Renal cortex interstitium (tissue), 11 donors: ENCODE data around the gene UNC45A. TPM values are rescaled to one million over a fixed set of nuclear protein-coding genes. Genes with fewer than 3 reads are reported as not detected.

Source experiments
- DNase-seq, 11 donors: peaks; one replicate each; pipeline ENCODE4 v3.0.0-alpha.2; 2013; ENCODE audit warnings: low read depth in 9 of 11, low spot score in 4 of 11; ENCODE audit errors: extremely low read depth in 1 of 11
- polyA plus RNA-seq, 3 donors: library from polyadenylated mRNA; unstranded; fragments of 120-200 nt; gene quantifications; one replicate each; pipeline ENCODE4 v1.2.1, GENCODE V29; 2013; ENCODE audit not compliant: insufficient read length in 3 of 3

The UNC45A gene
- polyA plus RNA-seq, 3 donors: 61.1 to 75.0 (median 71.4) TPM

GRCh38 chr15:90981681-90982080 is 46.6 kb downstream of the UNC45A start:
- no peak for DNase-seq

GRCh38 chr15:90982135-90982534 is 47.0 kb downstream of the UNC45A start:
- no peak for DNase-seq

DNA sequence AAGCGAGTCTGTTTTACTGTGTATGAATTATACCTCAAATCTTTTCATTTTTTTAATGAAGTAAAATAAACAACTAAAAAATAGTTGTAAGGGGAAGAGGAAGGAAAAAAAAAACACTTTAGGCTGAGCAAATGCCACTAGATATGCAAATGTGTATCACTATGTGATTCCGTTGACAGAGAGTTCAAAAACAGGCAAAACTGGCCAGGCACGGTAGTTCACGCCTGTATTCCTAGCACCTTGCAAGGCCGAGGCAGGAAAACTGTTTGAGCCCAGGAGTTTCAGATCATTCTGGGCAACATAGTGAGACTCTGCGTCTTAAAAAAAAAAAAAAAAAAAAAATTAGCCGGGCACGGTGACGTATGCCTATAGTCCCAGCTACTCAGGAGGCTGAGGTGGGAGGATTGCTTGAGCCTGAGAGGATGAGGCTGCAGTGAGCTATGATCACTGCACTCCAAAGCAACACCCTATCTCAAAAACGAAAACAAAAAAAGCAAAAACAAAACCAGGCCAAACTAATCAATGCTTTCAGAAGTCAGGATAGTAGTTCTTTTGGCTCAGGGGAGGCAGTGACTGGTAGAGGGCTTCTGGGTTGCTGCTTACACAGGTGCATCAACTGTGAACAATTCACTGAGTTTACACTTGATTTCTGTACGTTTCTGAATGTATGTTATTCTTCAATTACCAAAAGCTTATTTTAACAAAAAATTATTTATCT is 51.9 kb downstream of the UNC45A start:
- DNase-seq: no peak

DNA sequence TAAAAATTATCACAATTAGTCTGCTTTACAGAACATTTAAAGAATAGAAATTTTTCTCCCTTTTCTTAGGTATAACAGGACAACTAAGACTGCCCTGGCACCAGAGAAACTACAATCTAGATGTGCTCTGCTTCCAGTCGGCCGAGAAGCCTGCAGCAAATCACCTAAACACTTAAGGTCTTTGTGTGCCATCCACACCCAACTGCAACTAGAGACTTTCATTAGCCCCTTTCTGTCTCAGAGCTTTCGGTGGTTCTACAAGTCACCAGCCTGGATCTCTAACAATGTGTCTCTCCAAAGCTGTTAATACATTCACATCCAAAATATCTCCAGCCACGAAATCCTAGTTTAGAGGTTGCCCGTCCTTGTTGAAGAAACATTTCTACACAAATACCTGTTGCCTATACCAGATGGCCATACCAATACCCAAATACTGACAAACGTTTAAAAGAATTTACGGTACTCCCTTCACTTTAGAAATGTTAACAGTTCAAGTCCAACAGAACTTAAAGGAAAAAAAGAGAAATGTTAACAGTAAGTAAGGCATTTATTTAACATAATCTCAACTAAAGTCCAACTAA is 52.6 kb downstream of the UNC45A start:
- DNase-seq: no peak

- no peak for DNase-seq
Measured at GRCh38 chr15:90988296-90988695, 53.2 kb downstream of the UNC45A start.

DNA sequence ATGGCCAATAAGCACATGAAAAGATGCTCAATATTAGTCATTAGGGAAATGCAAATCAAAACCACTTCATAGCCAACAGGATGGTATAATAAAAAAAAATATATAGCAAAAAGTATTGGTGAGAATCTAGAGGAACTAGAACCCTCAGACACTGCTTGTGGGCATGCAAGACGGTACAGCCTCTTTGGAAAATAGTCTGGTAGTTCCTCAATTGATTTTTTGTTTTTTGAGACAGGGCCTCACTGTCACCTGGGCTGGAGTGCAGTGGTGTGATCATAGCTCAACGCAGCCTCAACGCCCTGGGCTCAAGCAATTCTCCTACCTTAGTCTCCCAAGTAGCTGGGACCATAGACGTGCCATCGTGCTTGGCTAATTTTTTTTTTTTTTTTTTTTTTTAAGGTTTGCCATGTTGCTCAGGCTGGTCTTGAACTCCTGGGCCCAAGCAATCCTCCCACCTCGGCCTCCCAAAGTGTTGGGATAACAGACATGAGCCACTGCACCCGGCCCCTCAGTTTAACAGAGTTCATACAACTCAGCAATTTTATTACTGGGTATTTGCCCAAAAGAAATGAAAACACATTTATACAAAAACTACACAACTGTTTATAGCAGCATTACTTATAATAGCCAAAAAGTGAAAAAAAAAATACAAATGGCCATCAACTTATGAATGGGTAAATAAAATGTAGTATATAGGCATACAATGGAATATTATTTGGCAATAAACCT is 54.1 kb downstream of the UNC45A start:
- DNase-seq: no peak

DNA sequence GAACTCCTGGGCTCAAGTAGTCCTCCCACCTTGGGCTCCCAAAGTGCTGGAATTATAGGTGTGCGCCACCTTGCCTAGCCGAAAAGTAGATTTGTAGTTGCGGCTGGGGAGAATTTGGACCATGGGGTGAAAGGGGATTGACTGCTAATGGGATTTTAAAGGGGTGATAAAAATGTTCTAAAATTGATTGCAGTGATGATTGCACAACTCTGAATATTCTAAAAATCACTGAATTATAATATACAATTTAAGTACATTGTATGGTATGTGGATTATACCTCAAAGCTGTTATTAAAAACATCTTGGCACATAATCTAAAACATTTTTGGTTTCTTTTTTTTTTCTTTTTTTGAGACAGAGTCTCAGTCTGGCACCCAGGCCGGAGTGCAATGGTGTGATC is 55.4 kb downstream of the UNC45A start:
- no peak for DNase-seq

DNA sequence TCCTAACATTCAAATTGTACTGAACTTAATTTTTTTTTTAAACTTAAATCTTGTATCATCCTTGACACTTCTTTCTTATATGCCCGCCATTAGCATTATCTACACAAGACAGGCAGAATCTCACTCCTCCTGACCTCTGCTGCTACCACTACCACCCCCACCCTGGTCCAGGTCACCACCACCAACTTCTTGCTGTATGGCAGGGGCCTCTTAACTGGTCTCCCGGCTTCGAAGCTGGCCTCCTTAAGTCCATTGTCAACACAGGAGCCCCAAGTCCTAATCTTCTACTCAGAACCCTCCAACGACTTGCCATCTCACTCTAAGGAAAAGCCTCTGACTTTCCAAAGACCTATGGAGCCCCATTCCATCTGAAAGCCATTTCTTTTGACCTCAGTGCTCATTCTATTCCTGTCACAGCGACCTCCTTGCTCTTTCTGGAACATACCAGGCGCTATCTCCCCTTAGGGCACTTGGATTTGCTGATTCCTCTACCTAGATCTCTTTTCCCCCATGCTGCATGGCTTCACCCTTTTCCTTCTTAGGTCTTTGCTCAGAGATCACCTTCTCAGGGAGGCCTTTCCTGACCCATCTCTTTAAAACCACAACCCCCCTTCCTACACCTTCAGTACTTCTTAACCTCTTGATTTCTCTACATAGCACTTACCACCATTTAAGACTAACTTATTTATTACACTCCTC is 56.7 kb downstream of the UNC45A start:
- DNase-seq: no peak

- DNase-seq: peak in 1 of 11 donors; percentile 15
Measured at GRCh38 chr15:90994059-90994416, 59.0 kb downstream of the UNC45A start.

DNA sequence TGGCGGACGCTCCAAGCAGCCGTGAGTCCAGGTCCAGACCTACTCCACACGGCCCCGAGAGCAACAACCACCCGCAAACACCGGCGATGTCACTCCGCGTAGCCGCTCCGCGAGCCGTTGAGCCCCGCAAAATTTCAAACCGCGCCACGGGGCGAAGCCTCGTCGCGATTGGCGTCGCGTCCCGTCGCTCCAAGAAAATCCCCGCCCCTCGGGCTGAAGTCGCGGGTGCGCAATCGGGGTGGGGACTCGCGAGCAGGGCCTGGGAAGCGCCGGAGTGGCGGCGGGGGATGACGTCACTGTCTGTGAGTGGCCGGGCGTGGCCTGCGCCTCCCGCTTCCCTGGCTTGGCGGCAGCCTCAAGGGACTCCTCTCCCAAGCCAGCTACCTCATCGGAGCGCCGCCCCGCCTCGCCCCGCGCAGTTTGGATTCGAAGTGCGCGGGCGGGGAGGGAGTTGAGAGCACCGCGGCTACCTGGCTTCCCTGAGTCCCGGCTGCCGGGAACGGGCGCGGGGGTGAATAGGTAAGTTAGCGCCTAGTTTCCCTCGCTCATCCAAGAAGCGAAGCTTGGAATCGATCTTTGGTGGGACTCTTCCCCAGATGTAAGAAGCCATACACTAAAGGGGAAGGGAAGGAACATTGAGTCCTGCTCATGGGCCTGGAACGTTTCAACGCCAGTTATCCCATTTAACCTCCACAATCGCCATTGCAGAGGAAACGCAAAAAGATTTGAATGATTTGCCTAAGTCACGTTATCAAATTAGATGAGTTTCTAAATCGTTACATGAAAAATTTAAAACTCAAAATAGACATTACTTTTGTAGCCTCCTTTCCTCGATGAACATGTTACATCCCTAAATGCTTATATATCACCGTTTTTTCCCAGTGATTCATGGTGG is 59.6 kb downstream of the UNC45A start, which contains the start of gene PRC1:
Gene PRC1, minus strand, starts transcription at position 119 of the 895 bp plus-strand sequence. Its CDS starts 118 bp downstream, at position 1.
- peak; percentile 88 to 98 (median 95) for DNase-seq

- DNase-seq: no peak
Measured at GRCh38 chr15:90998737-90999136, 63.7 kb downstream of the UNC45A start.

GRCh38 chr15:91001209-91001608 is 66.1 kb downstream of the UNC45A start:
- no peak for DNase-seq

Other genes starting within 250 kb of the UNC45A start
- gene BLM, start 217.9 kb upstream of the UNC45A start, polyA plus RNA-seq: 10 to 100 TPM; 10.4 to 12.2 (median 11.5) TPM
- 10 to 100 TPM; 35.5 to 51.2 (median 51.0) TPM for gene FURIN, start 66.7 kb upstream of the UNC45A start, polyA plus RNA-seq
- gene FES, start 50.8 kb upstream of the UNC45A start, polyA plus RNA-seq: 10 to 100 TPM; 11.3 to 20.4 (median 18.9) TPM
- 10 to 100 TPM; 43.5 to 57.4 (median 51.8) TPM for gene MAN2A2, start 32.0 kb upstream of the UNC45A start, polyA plus RNA-seq
- 10 to 100 TPM; 15.6 to 21.0 (median 19.7) TPM for gene HDDC3, start 2.7 kb upstream of the UNC45A start, polyA plus RNA-seq
- gene RCCD1, start 19.6 kb downstream of the UNC45A start, polyA plus RNA-seq: 10 to 100 TPM; 13.8 to 18.9 (median 16.5) TPM
- gene PRC1, start 59.2 kb downstream of the UNC45A start, polyA plus RNA-seq: 10 to 100 TPM; 60.8 to 92.6 (median 92.0) TPM
- gene VPS33B, start 87.3 kb downstream of the UNC45A start, polyA plus RNA-seq: 10 to 100 TPM; 17.9 to 21.7 (median 18.0) TPM
- 1 to 10 TPM in 1 of 3 donors, under 1 TPM in 2; 0.50 to 1.8 (median 0.88) TPM for gene SV2B, start 165.0 kb downstream of the UNC45A start, polyA plus RNA-seq